IgD-negative memory B cell (primary cell): ENCODE data around the gene SESTD1. TPM values are rescaled to one million over a fixed set of nuclear protein-coding genes. Genes with fewer than 3 reads are reported as not detected.
"Not testable (repeated sequence)": the region's sequence is repeated elsewhere in the genome, so short reads cannot be mapped to it uniquely, and the experiment has no call there.

Source experiments
- H3K27ac Mint-ChIP-seq, 3 donors: one replicate each; pipeline ENCODE4 v1.8.0; 2020 to 2022; ENCODE audit warnings: mild to moderate bottlenecking in 3 of 3, mixed read lengths in 3 of 3, moderate library complexity in 1 of 3
- H3K27me3 Mint-ChIP-seq: one replicate; pipeline ENCODE4 v1.8.0; 2021; ENCODE audit warnings: mixed read lengths
- H3K36me3 Mint-ChIP-seq: one replicate; pipeline ENCODE4 v1.8.0; 2020; ENCODE audit warnings: mild to moderate bottlenecking, mixed read lengths
- H3K4me1 Mint-ChIP-seq, 3 donors: one replicate each; pipeline ENCODE4 v1.8.0; 2020 to 2022; ENCODE audit warnings: mixed read lengths in 3 of 3, mild to moderate bottlenecking in 1 of 3
- H3K4me3 Mint-ChIP-seq, 4 donors: one replicate each; pipeline ENCODE4 v1.8.0; 2020 to 2022; ENCODE audit warnings: mild to moderate bottlenecking in 4 of 4, mixed read lengths in 4 of 4, moderate library complexity in 3 of 4
- H3K9me3 Mint-ChIP-seq, 3 donors: one replicate each; pipeline ENCODE4 v1.8.0; 2020 to 2021; ENCODE audit warnings: mixed read lengths in 3 of 3, mild to moderate bottlenecking in 1 of 3
- polyA plus RNA-seq: library from polyadenylated mRNA; unstranded; fragments of 300-500 nt; fragmentation: Illumina TruSeq; gene quantifications from one replicate; pipeline ENCODE4 v1.2.3, GENCODE V29; 2021

The SESTD1 gene
- polyA plus RNA-seq, 1 donor from 2014 or later, result 23.6 TPM

DNA sequence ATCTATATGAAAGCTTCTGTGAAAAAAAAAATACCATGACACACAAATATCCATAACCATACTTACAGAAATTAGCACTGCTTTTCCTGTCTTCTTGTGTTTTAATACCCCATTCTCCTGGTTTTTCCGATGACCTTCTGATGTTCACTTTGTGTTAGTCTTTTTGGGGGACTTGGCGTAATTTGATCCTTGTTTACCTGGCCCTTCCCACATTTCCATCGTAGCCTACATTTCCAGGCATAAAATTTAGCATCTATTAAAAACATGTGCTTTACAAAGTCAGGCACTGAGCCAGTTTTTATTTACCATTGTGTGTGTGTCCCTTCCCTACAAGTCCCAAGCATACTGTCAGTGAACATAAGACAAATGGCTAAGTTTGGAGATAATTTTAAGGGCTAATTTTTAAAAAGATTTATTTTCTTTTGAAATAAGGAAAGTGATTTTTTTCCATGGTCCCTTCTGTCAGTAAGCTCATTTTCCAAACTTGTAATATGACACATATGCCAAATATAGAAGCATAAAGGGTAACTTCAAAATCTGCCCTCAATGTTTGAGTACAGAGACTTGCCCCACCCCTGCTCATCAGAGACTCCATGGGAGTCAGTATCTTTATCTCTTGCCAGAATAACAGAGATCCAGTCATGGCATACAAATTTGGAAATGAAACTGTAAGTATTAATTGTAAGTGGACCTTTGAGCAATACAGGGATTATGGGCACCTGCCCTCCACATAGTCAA is 27.3 kb downstream of the SESTD1 start:
- H3K4me1 Mint-ChIP-seq, result peaks cover 20 to 41% (median 35%) of the 10 kb centered on the region in 3 donors
- no peaks in the 10 kb centered on the region for H3K36me3 Mint-ChIP-seq
- no peak overlapping the region for H3K27ac Mint-ChIP-seq
- peaks cover 0 to 6% (median 3%) of the 10 kb centered on the region in 3 donors for H3K9me3 Mint-ChIP-seq
- H3K27me3 Mint-ChIP-seq, result no peaks in the 10 kb centered on the region
- no peak overlapping the region for H3K4me3 Mint-ChIP-seq

DNA sequence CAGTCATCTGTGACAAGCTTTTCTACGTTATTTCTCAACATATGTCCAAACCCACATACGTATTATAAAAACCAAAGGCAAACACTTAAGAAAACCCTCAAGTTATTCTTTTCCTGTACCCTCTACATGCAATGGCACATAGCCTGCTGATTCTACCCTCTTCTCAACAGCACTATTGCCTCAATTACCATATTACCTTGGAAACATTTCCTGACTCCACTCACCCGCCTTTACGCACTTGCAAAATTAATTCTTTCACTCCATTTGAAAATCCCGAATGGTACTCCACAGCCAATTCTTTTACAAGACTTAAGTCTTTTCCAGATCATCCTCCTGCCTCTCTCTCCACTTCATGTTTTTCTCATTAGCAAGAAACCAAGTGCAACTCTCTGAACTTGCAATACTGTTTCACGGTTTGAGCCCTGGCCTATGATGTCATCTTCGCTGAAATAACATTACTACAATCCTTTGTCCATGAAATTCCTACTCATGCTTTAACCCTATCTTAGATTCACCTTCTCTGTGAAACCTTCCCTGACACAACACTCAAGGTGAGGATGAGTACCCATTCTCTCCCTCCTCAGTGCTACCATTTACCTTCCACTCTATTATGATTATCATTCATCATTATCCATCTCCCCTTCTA is 29.0 kb downstream of the SESTD1 start:
- peak overlapping the region in 1 of 4 donors; percentile 59 for H3K4me3 Mint-ChIP-seq
- peaks cover 0 to 3% (median 1%) of the 10 kb centered on the region in 3 donors for H3K9me3 Mint-ChIP-seq
- no peak overlapping the region for H3K27ac Mint-ChIP-seq
- no peaks in the 10 kb centered on the region for H3K27me3 Mint-ChIP-seq
- peaks cover 12 to 31% (median 27%) of the 10 kb centered on the region in 3 donors for H3K4me1 Mint-ChIP-seq
- H3K36me3 Mint-ChIP-seq, result no peaks in the 10 kb centered on the region

DNA sequence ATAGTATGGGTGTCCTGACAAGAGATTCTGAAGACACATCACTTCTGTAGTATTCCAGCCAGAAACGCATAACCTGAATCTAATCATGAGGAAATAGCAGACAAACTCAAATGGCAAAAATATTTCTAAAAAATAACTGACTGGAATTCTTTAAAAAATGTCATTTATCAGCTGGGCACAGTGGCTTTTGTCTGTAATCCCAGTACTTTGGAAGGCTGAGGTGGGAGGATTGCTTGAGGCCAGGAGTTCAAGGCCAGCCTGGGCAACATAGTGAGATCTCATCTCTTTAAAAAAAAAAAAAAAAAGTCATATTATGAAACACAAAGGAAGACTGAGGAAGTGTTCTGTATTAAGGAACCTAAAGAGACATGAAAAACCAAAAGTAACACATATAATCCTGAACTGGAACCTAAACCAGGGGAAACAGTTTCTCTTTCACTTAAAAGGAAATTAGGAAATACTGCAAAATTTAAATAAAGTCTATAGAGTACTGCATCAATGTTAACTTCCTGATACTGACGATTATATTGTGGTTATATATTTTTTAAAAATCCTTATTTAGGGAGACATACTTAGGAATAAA is 29.9 kb downstream of the SESTD1 start:
- no peaks in the 10 kb centered on the region for H3K27me3 Mint-ChIP-seq
- peaks cover 2% of the 10 kb centered on the region for H3K36me3 Mint-ChIP-seq
- peaks cover 12 to 24% (median 23%) of the 10 kb centered on the region in 3 donors for H3K4me1 Mint-ChIP-seq
- peak overlapping the region in 1 of 4 donors; percentile 57 for H3K4me3 Mint-ChIP-seq
- H3K27ac Mint-ChIP-seq, result no peak overlapping the region
- peaks cover 0 to 3% (median 1%) of the 10 kb centered on the region in 3 donors for H3K9me3 Mint-ChIP-seq

DNA sequence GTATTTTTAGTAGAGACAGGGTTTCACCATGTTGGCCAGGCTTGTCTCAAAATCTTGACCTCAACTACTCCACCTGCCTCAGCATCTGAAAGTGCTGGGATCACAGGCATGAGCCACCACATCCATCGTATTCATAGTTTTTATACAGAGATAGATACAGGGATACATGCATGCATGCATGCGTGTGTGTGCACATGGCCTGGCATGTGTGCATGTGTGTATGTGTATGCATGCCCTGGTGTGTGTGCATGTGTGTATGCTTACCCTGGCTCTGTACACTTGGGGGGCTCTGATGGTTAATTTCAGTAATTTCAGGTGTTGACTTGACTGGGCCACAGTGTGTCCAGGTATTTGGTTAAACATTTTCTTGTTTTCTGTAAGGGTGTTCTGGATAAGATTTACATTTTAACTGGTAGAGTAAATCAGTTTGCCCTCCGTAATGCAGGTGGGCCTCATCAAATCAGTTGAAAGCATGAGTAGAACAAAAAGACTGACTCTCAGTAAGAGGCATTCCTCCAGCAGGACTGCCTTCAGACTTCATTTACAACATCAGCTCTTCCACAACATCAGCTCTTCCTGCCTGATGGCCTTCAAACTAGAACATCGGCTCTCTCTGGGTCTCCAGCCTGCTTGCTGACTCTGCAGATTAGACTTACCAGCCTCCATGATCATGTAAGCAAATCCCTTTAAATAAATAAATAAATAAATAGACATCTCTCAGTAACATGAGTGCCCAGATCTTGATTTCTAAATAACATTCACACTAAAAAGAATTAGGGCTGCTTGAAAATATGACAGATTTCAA is 30.8 kb downstream of the SESTD1 start:
- Mint-ChIP-seq H3K27me3 (no peaks in the 10 kb centered on the region), H3K4me1 (peaks cover 13 to 20% (median 16%) of the 10 kb centered on the region in 3 donors), H3K9me3 (peaks cover 0 to 3% (median 1%) of the 10 kb centered on the region in 3 donors), H3K27ac (no peak overlapping the region), H3K4me3 (no peak overlapping the region), H3K36me3 (peaks cover 2% of the 10 kb centered on the region)

DNA sequence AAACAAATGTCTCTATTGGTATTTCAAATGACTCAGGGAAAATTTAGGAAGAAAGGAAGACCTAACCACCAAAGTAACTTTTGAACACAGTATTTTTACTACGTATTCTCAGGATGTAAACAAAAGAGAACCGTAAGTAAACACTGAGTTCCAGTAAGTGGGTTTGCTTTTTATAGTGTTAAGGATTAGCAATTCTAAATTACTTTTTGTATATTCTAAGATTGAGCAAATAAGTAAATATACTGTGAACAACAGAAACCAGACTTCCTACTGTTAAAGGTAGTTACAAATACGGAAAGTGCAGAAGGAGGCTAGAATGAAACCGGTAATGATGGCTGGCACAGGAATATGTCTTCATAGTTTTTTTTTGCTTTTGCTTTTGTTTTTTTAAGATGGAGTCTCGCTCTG is 31.5 kb downstream of the SESTD1 start:
- Mint-ChIP-seq H3K4me3 (no peak overlapping the region), H3K27me3 (no peaks in the 10 kb centered on the region), H3K9me3 (peaks cover 0 to 3% (median 1%) of the 10 kb centered on the region in 3 donors), H3K27ac (no peak overlapping the region), H3K4me1 (peaks cover 13 to 16% (median 13%) of the 10 kb centered on the region in 3 donors), H3K36me3 (peaks cover 2% of the 10 kb centered on the region)

DNA sequence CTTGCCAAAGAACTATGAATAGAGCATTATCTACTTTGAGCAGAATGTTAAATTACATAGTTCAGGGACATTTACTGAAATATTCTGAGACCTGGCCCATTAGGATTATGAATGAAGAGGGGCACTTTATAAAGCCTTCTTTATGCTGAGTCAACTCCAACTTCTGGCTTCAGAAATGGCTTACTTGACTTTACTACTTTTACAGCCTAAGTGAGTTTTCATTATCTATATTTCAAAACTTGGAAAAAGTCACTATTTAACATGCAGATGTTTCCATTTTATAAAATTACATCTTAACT is 37.7 kb downstream of the SESTD1 start:
- H3K4me1 Mint-ChIP-seq, result peaks cover 8 to 22% (median 18%) of the 10 kb centered on the region in 3 donors
- H3K36me3 Mint-ChIP-seq, result peaks cover 5% of the 10 kb centered on the region
- H3K9me3 Mint-ChIP-seq, result no peaks in the 10 kb centered on the region
- no peaks in the 10 kb centered on the region for H3K27me3 Mint-ChIP-seq
- no peak overlapping the region for H3K27ac Mint-ChIP-seq
- no peak overlapping the region for H3K4me3 Mint-ChIP-seq

DNA sequence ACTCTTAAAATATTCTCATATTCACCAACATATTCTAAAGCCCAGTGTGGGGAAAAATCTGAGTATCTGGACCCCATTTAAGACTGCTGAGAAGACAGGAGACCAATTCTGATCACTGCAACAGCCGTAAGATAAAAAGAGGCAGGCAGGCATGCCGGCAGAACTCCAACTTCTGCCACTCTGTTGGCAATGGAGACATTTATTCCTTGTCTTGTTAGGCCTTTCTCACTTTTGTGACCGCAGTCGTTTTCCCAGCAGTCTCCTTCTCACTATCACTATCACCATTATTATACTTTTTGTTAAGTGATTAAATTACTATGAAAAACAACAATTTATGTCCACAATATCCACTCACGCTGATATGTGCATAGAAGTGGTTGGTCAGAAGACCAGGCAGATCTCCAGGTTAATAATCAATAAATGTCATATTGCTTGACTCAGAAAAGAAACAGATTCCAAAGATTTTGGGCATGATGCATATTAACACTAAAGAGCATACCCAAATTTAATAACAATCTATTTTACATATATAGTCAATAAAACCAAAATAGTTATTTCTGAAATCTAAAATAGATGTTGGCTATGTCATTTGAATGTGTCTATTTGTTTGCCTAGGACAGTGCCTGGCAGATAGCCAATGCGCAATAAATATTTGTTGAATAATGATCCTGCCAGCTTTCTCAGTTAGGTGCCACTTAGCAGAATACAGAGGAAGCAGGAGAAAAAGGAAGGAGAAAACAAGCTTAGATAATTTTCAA is 38.2 kb downstream of the SESTD1 start:
- Mint-ChIP-seq H3K27me3 (no peaks in the 10 kb centered on the region), H3K9me3 (no peaks in the 10 kb centered on the region), H3K4me1 (peaks cover 8 to 22% (median 18%) of the 10 kb centered on the region in 3 donors), H3K27ac (no peak overlapping the region), H3K36me3 (peaks cover 5% of the 10 kb centered on the region), H3K4me3 (no peak overlapping the region)

DNA sequence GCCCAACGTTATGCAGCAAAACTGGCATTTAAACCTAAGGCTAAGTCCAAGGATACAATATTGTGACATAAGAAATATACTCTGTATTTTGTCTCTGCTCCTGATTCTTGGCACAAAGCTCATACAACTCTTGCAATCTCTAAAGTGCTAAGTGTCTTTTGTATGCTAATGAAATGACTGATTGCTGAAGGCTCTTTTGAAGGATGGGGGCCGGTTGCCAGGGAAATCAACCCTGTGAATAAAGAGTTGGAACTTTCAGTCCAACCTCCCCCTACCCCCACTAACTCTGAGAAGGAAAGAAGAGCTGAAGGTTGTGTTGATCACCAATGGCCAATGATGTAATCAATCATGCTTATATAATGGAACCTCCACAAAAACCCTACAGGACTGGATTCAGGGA is 40.3 kb downstream of the SESTD1 start:
- peaks cover 4% of the 10 kb centered on the region for H3K36me3 Mint-ChIP-seq
- H3K27ac Mint-ChIP-seq, result peak overlapping the region in 1 of 3 donors; percentile 23
- no peaks in the 10 kb centered on the region for H3K9me3 Mint-ChIP-seq
- no peaks in the 10 kb centered on the region for H3K27me3 Mint-ChIP-seq
- H3K4me1 Mint-ChIP-seq, result peaks cover 8 to 23% (median 21%) of the 10 kb centered on the region in 3 donors
- H3K4me3 Mint-ChIP-seq, result no peak overlapping the region

DNA sequence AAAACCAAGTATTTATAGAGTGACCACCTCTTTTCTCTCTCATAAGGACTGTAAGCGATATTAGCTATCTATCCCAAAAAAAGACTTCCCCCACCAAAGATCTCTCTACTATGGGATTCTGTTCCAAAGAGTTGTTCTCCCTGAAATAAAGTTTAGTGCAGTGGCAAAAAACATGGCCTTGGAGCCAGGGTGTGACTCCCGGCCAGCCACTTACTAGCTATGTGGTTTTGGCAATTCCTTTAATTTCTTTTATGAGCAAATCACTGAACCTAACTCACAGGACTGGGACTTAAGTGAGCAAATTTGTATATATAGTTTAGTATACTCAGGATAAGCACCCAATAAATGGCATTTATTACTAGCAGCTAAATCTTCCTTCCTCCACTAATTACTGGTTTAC is 42.6 kb downstream of the SESTD1 start:
- Mint-ChIP-seq H3K9me3 (no peaks in the 10 kb centered on the region), H3K36me3 (peaks cover 2% of the 10 kb centered on the region), H3K27ac (peak overlapping the region in 1 of 3 donors; percentile 76), H3K27me3 (no peaks in the 10 kb centered on the region), H3K4me1 (peaks cover 14 to 25% (median 22%) of the 10 kb centered on the region in 3 donors), H3K4me3 (peak overlapping the region in 1 of 4 donors; percentile 16)

DNA sequence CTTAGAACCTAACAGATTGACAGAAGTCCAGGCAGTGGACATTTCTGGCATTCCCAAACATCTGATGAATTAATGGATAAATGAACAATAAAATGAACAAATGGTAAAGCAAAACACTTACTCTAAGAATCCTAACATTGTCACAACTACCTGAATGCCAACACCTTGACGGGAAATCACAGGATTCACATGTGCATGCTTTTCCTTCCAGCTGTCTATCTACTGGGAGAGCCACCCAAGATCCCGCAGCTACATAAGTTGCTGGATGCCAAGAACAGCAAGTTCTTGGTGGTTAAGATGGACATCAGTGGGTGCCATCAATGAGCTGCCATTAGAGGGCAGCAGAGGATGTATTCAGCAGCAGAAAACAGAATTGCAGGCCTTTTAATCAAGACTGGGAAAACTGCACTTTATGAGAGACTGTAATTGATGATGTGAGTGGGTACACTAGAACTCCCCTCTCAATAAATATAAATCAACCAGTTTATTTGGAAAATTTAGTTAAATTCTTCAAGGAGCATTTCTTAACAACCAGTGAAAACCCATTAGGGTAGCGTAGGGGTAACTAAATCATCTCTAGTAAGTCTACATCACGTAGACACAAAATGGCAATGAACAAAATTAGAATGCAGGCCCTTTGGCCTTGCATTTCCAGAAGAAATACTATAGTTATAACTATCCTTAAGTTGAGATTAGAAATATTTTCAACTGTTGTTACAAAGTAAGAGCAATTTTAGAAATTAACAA is 45.6 kb downstream of the SESTD1 start:
- Mint-ChIP-seq H3K27me3 (no peaks in the 10 kb centered on the region), H3K4me1 (peaks cover 17 to 33% (median 28%) of the 10 kb centered on the region in 3 donors)

DNA sequence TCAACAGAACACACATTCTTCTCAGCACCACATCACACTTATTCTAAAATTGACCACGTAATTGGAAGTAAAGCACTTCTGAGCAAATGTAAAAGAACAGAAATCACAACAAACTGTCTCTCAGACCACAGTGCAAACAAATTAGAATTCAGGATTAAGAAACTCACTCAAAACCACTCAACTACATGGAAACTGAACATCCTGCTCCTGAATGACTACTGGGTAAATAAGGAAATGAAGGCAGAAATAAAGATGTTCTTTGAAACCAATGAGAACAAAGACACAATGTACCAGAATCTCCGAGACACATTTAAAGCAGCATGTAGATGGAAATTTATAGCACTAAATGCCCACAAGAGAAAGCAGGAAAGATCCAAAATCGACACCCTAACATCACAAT is 50.0 kb downstream of the SESTD1 start:
- not testable (repeated sequence) for H3K4me3 Mint-ChIP-seq, H3K27me3 Mint-ChIP-seq
- Mint-ChIP-seq H3K27ac (peak overlapping the region in 1 of 3 donors; percentile 12), H3K36me3 (peaks cover 18% of the 10 kb centered on the region), H3K4me1 (peaks cover 19 to 37% (median 24%) of the 10 kb centered on the region in 3 donors), H3K9me3 (peaks cover 2 to 23% (median 11%) of the 10 kb centered on the region in 3 donors)

More for the DNA sequence above, 45.6 kb downstream of the SESTD1 start:
- Mint-ChIP-seq H3K4me3 (no peak overlapping the region), H3K27ac (no peak overlapping the region), H3K36me3 (peaks cover 3% of the 10 kb centered on the region), H3K9me3 (peaks cover 0 to 6% (median 0%) of the 10 kb centered on the region in 3 donors)

DNA sequence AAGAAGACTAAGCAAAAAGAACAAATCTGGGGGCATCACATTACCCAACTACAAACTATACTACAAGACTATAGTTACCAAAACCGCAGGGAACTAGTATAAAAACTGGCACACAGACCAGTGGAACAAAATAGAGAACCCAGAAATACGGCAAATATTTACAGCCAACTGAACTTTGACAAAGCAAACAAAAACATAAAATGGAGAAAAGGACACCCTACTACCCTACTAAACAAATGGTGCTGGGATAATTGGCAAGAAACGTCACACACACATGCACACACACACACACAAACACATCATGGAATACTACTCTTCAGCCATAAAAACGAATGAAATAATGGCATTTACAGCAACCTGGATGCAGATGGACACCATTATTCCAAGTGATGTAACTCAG is 53.3 kb downstream of the SESTD1 start:
- Mint-ChIP-seq H3K27me3 (no peaks in the 10 kb centered on the region), H3K4me1 (peaks cover 23 to 39% (median 23%) of the 10 kb centered on the region in 3 donors), H3K36me3 (peaks cover 30% of the 10 kb centered on the region), H3K9me3 (peaks cover 2 to 29% (median 25%) of the 10 kb centered on the region in 3 donors), H3K4me3 (no peak overlapping the region), H3K27ac (peak overlapping the region in 1 of 3 donors; percentile 69)

DNA sequence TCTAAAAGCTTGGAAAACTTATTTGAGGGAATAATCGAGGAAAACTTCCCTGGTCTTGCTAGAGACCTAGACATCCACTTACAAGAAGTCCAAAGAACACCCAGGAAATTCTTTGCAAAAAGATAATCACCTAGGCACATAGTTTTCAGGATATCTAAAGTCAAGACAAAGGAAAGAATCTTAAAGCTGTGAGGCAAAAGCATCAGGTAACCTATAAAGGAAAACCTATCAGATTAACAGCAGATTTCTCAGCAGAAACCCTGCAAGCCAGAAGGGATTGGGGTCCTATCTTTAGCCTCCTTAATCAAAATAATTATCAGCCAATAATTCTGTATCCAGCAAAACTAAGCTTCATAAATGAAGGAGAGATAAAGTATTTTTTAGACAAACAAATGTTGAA is 56.4 kb downstream of the SESTD1 start:
- H3K36me3 Mint-ChIP-seq, result peaks cover 31% of the 10 kb centered on the region
- not testable (repeated sequence) for H3K27me3 Mint-ChIP-seq, H3K4me3 Mint-ChIP-seq, H3K27ac Mint-ChIP-seq
- peaks cover 2 to 26% (median 19%) of the 10 kb centered on the region in 3 donors for H3K9me3 Mint-ChIP-seq
- peaks cover 13 to 24% (median 23%) of the 10 kb centered on the region in 3 donors for H3K4me1 Mint-ChIP-seq
